ENCODE measurements around the gene INTS4.

DNA sequence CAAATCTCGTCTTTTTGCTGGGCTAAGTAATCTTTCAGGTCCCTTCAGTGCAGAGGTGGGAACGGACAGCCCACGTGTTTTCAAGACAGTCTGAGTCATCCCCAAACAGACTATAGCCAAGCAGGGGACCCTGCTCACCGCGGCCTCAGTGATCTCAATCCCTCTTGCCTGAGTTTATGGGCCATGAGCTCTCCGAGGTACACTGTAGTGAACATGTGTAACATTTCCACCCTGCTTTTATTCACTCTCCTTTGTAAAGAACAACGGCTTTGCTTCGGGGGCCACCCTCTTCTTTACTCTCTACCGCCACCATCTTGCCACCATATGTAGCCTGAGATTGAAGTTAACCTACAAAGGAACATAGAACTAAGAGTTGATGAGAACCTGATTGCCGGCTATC, 40.2 kb upstream of the INTS4 start:
- TF ChIP-seq, protein P1, sequence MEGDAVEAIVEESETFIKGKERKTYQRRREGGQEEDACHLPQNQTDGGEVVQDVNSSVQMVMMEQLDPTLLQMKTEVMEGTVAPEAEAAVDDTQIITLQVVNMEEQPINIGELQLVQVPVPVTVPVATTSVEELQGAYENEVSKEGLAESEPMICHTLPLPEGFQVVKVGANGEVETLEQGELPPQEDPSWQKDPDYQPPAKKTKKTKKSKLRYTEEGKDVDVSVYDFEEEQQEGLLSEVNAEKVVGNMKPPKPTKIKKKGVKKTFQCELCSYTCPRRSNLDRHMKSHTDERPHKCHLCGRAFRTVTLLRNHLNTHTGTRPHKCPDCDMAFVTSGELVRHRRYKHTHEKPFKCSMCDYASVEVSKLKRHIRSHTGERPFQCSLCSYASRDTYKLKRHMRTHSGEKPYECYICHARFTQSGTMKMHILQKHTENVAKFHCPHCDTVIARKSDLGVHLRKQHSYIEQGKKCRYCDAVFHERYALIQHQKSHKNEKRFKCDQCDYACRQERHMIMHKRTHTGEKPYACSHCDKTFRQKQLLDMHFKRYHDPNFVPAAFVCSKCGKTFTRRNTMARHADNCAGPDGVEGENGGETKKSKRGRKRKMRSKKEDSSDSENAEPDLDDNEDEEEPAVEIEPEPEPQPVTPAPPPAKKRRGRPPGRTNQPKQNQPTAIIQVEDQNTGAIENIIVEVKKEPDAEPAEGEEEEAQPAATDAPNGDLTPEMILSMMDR (IDR thresholded peaks at IDR 0.05) = no peak
- no peak for TF ChIP-seq POLR2A (IDR thresholded peaks at IDR 0.05)
